ENCODE results near the gene TOM1L2.
"Not testable (repeated sequence)": the region's sequence is repeated elsewhere in the genome, so short reads cannot be mapped to it uniquely, and the experiment has no call there.

Gene TOM1L2

GRCh38 chr17:17944743-17945142, 27.5 kb downstream of the TOM1L2 start:
- no peak for DNase-seq (ENCODE audit: low read depth in 2 of 3, low spot score in 1 of 3)

GRCh38 chr17:17944242-17944641, 28.0 kb downstream of the TOM1L2 start:
- no peak for DNase-seq (ENCODE audit: low read depth in 2 of 3, low spot score in 1 of 3)

- DNase-seq (ENCODE audit: low read depth in 2 of 3, low spot score in 1 of 3): no peak
Measured at GRCh38 chr17:17943281-17943984, 28.8 kb downstream of the TOM1L2 start.

GRCh38 chr17:17942846-17943245, 29.4 kb downstream of the TOM1L2 start:
- DNase-seq (ENCODE audit: low read depth in 2 of 3, low spot score in 1 of 3): no peak

GRCh38 chr17:17941015-17941414, 31.2 kb downstream of the TOM1L2 start:
- DNase-seq (ENCODE audit: low read depth in 2 of 3, low spot score in 1 of 3): no peak

- DNase-seq (ENCODE audit: low read depth in 2 of 3, low spot score in 1 of 3): no peak
Measured at GRCh38 chr17:17940441-17940911, 31.7 kb downstream of the TOM1L2 start.

- not testable (repeated sequence) for DNase-seq (ENCODE audit: low read depth in 2 of 3, low spot score in 1 of 3)
Measured at GRCh38 chr17:17939941-17940340, 32.3 kb downstream of the TOM1L2 start.

GRCh38 chr17:17938388-17939107, 33.7 kb downstream of the TOM1L2 start:
- DNase-seq (ENCODE audit: low read depth in 2 of 3, low spot score in 1 of 3): no peak

- no peak for DNase-seq (ENCODE audit: low read depth in 2 of 3, low spot score in 1 of 3)
Measured at GRCh38 chr17:17937958-17938357, 34.2 kb downstream of the TOM1L2 start.

- no peak for DNase-seq (ENCODE audit: low read depth in 2 of 3, low spot score in 1 of 3)
Measured at GRCh38 chr17:17937201-17937853, 34.9 kb downstream of the TOM1L2 start.

DNA sequence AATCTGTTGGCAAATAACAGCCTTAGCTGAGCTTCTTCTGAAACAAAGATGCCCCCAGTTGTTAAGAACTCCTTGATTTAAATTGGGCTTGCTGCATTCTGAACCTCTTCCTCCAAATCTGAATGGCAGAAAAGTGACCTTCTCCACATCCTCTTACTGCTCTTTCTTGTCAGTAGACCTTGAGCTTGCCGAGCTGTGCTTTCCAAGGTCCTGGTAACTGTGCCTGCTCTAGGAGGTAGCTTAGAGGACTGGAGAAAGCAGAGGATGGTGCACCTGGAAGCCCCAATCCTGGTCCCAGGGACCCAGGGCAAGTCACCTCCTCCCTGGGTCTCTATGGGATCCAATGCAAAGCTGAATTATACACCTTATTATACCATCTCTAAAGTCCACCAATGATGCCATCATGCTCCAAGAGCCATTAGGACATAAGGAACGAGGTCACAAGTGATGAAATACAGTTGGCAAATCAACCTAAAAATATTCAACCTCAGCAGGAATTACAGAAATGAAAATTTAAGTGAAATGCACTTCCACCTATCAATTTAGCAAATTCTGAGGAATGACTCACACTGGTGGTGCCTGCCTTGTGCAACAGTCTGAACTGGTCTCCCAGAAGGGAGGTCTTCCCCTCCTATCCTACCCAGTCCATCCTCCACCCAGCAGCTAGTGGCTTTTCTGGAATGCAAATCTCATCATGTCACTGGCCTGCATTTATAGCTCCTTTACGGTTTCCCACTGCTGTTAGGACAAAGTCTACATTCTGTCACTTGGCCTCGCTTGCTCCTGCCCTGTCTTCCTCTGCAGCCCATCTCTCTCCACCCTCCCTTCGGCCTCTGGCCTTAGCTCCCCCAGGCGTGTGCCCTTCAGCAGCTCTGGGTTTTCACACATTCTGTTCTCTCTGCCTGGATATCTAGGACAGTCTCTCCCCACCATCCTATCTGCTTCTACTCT, 36.6 kb downstream of the TOM1L2 start:
- DNase-seq (ENCODE audit: low read depth in 2 of 3, low spot score in 1 of 3): no peak

DNA sequence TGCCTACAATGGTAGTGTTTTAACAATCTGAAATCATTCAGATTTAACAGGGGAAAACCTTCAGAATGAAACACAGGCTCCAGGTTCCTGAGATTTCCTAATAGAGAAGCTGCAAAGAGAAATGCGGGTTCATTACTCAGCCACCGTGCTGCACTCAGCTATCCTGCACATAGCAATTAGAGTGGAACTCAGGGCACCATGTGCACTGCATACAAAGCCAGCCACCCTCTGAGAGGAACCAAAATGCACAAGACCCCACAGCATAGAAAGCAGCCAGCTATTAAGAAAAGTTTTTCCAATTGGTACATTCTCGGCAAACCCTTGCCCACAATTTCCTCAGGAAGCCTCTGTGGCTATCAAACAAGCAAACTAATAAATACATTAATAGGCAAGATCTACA, 37.4 kb downstream of the TOM1L2 start:
- DNase-seq (ENCODE audit: low read depth in 2 of 3, low spot score in 1 of 3): no peak

- DNase-seq (ENCODE audit: low read depth in 2 of 3, low spot score in 1 of 3): no peak
Measured at GRCh38 chr17:17934214-17934613, 38.0 kb downstream of the TOM1L2 start.

- no peak for DNase-seq (ENCODE audit: low read depth in 2 of 3, low spot score in 1 of 3)
Measured at GRCh38 chr17:17933775-17934174, 38.4 kb downstream of the TOM1L2 start.

DNA sequence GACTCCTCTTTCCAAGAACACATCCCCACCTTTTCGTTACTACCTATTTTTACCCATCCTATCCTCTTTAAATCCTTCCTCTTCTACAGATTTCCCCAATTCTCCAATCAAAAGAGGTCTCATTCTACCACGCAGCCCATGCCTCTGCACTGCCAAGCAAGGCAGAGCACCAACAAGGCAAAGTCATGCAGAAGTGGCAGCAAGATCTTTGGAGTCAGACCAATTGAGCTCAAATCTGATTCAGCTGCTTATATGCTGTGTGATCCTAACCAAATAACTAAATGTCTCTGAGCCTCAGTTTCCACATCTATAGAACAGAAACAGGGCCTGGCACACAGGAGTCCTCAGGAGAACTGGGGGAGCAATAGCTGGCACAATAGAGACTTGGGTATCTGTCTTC, 41.0 kb downstream of the TOM1L2 start:
- DNase-seq (ENCODE audit: low read depth in 2 of 3, low spot score in 1 of 3): no peak

DNA sequence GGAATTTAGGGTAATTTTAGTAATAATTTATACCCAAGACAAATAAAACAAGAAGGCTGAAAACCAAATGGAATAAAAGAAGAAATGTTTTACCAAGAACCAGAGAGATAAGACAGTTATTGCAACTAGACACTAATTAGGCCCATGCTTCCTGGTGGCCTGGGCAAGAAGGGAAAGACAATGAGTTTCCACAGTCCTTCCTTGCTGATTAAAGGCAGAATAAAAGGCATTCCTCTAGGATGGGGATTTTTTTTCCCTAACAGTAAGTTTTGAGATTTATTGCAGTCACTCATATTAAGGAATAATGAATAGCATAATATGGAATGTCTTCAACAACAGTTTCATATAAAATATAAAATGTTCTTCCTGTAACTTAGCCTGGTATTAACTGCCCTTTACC, 41.5 kb downstream of the TOM1L2 start:
- DNase-seq (ENCODE audit: low read depth in 2 of 3, low spot score in 1 of 3): no peak

- DNase-seq (ENCODE audit: low read depth in 2 of 3, low spot score in 1 of 3): no peak
Measured at GRCh38 chr17:17929655-17930380, 42.4 kb downstream of the TOM1L2 start.

DNA sequence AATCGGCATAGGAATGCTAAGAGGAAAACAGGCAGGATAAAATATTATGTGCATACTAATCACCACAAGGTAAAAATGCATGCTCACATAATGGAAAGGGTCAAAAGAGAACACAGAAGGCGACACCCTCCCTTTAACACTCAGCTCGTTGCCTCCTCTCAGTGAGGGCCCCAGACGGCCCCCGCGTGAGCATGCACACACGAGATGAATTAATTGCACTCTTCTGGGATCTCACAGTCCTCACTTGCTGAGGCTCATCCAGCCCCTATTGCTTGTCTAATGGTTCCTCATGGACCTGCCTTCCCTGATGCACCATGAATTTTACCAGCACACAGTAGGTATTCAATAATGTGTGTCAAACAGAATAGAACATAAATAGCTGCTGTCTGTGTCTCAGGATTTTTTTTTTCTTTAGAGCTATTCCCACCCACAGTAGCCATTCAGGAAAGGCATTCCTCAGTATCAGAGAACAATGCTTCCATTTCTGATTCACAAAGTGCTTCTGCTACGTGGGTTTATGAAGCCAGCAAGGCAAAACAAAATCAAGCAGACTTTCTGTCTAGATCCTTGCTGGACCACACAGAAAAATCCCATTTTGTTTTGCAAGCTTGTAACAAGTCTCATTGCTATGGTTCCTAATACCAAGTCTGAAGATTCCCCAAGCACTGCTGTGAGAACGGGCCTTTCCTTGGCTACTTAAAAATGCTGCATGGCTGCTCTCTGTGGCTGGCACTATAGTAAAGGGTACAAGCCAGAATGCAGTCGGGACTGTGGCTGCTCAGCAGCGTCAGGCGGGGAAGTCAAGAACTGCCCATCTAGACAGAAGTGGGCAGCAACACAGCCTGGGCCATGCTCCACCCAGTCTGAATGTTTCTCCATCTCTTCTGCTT, 43.6 kb downstream of the TOM1L2 start:
- no peak for DNase-seq (ENCODE audit: low read depth in 2 of 3, low spot score in 1 of 3)

DNA sequence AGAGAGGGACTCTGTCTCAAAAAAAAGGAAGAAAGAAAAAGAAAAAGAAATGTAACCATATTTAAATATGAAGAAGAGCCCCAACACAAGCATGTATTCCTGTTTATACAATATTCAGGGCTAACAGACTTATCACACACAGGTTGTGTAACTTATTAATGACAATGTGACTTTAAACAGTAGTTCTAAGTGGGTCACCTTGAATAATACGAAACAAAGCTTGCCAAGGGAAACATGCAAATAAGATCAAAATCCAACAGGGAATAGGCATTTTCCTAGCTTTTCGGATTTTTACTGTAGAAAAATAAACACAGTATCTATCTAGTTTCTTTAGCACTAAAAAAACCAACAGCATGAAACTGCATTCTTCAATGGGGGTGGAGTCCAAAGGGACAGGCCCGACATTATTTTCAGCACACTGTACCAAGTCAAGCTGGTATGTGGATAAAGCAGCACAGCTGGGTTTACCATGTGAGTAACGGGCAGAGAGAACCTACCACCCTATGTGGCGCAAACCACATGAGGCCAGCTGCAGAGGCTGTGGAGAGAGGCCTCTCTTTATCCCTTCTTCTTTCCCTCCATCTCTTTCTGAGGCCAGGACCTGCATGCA, 45.3 kb downstream of the TOM1L2 start:
- no peak for DNase-seq (ENCODE audit: low read depth in 2 of 3, low spot score in 1 of 3)

Data from stimulated activated CD4-positive, alpha-beta T cell treated with anti-CD3 and anti-CD28 coated beads, Interleukin-12 subunit alpha, Interleukin-12 subunit beta, amount 100 ng/mL, for 48 hours (primary cell).